Astrocyte (in vitro differentiated cells and primary cell): ENCODE results near the gene MKNK1. TPM values are rescaled to one million over a fixed set of nuclear protein-coding genes. Genes with fewer than 3 reads are reported as not detected.

Source experiments
- DNase-seq: peaks from one replicate; pipeline ENCODE4 v3.0.0-alpha.2; 2010; ENCODE audit warnings: low read depth
- FAIRE-seq: peaks from 2 replicates; lab custom pipeline; 2011; peaks lifted over from hg19 to GRCh38; lab: Jason Lieb, UNC
- H2AFZ ChIP-seq: 2 replicates; pipeline ENCODE4 v1.6.0; 2012; ENCODE audit warnings: low read depth, low read length, inconsistent platforms
- H3K27ac ChIP-seq: 2 replicates; pipeline ENCODE4 v1.5.1; 2011; ENCODE audit warnings: low read depth, low read length, inconsistent platforms
- H3K27me3 ChIP-seq: 2 replicates; pipeline ENCODE4 v1.6.0; 2011; ENCODE audit warnings: low read length, inconsistent platforms; ENCODE audit not compliant: insufficient read depth
- H3K36me3 ChIP-seq: 2 replicates; pipeline ENCODE4 v1.5.1; 2011; ENCODE audit warnings: low read length, inconsistent platforms; ENCODE audit not compliant: insufficient read depth
- H3K4me1 ChIP-seq: 2 replicates; pipeline ENCODE4 v1.5.1; 2011; ENCODE audit warnings: low read length, inconsistent platforms; ENCODE audit not compliant: insufficient read depth
- H3K4me2 ChIP-seq: 2 replicates; pipeline ENCODE4 v1.6.0; 2012; ENCODE audit warnings: low read length, inconsistent platforms
- H3K4me3 ChIP-seq: 2 replicates; pipeline ENCODE4 v1.5.1; 2011; ENCODE audit warnings: low read depth, mild to moderate bottlenecking, low read length, inconsistent platforms; ENCODE audit not compliant: insufficient read depth
- H3K79me2 ChIP-seq: 2 replicates; pipeline ENCODE4 v1.6.0; 2012; ENCODE audit warnings: mild to moderate bottlenecking, low read length, inconsistent platforms; ENCODE audit not compliant: insufficient read depth
- H3K9ac ChIP-seq: 2 replicates; pipeline ENCODE4 v1.6.0; 2012; ENCODE audit warnings: mild to moderate bottlenecking, low read length, inconsistent platforms
- H3K9me3 ChIP-seq: 2 replicates; pipeline ENCODE4 v1.5.1; 2012; ENCODE audit warnings: low read depth, mild to moderate bottlenecking, low read length, inconsistent platforms; ENCODE audit not compliant: insufficient read depth
- H4K20me1 ChIP-seq: 2 replicates; pipeline ENCODE4 v1.6.0; 2012; ENCODE audit warnings: low read length, inconsistent platforms; ENCODE audit not compliant: insufficient read depth
- H3K27ac Mint-ChIP-seq: one replicate; pipeline ENCODE4 v1.8.0; 2021; ENCODE audit warnings: mild to moderate bottlenecking, mixed read lengths; ENCODE audit not compliant: unreplicated experiment
- H3K27me3 Mint-ChIP-seq: one replicate; pipeline ENCODE4 v1.8.0; 2021; ENCODE audit warnings: low read depth, mixed read lengths; ENCODE audit not compliant: unreplicated experiment
- H3K36me3 Mint-ChIP-seq: one replicate; pipeline ENCODE4 v1.8.0; 2021; ENCODE audit warnings: low read depth, mixed read lengths; ENCODE audit not compliant: unreplicated experiment
- H3K4me1 Mint-ChIP-seq: one replicate; pipeline ENCODE4 v1.8.0; 2021; ENCODE audit warnings: low read depth, mixed read lengths; ENCODE audit not compliant: unreplicated experiment
- H3K4me3 Mint-ChIP-seq: one replicate; pipeline ENCODE4 v1.8.0; 2021; ENCODE audit warnings: mild to moderate bottlenecking, moderate library complexity, mixed read lengths; ENCODE audit not compliant: unreplicated experiment
- H3K9me3 Mint-ChIP-seq: one replicate; pipeline ENCODE4 v1.8.0; 2021; ENCODE audit warnings: mild to moderate bottlenecking, mixed read lengths; ENCODE audit not compliant: unreplicated experiment
- CTCF ChIP-seq: IDR thresholded peaks from 2 replicates; pipeline ENCODE4 v1.5.1; 2011; ENCODE audit warnings: low read depth, mild to moderate bottlenecking, inconsistent platforms, low read length, moderate library complexity; ENCODE audit not compliant: insufficient read depth
- EZH2 ChIP-seq: IDR thresholded peaks from 2 replicates; pipeline ENCODE4 v1.6.1; 2012; ENCODE audit warnings: mild to moderate bottlenecking, low read length, inconsistent platforms; ENCODE audit not compliant: insufficient read depth
- total RNA-seq: library from RNA; stranded (reverse); gene quantifications from 2 replicates; pipeline ENCODE4 v1.2.1, GENCODE V29; 2021

Gene MKNK1
- total RNA-seq, 1 donor from 2014 or later, result 26.9 TPM

GRCh38 chr1:46581681-46582455 is 22.2 kb downstream of the MKNK1 start:
- H3K9ac ChIP-seq, result no peak overlapping the region
- TF ChIP-seq EZH2 (no peak), CTCF (no peak)
- Mint-ChIP-seq H3K9me3 (no peaks in the 10 kb centered on the region), H3K27me3 (no peaks in the 10 kb centered on the region), H3K4me3 (no peak overlapping the region), H3K36me3 (peaks cover 40% of the 10 kb centered on the region), H3K27ac (no peak overlapping the region), H3K4me1 (peaks cover 8% of the 10 kb centered on the region)
- no peak overlapping the region for H3K4me3 ChIP-seq
- no peak overlapping the region for H3K4me2 ChIP-seq
- H3K9me3 ChIP-seq, result no peaks in the 10 kb centered on the region
- H4K20me1 ChIP-seq, result no peaks in the 10 kb centered on the region
- H3K27ac ChIP-seq, result no peak overlapping the region
- peaks cover 7% of the 10 kb centered on the region for H3K36me3 ChIP-seq
- H2AFZ ChIP-seq, result no peak overlapping the region
- no peaks in the 10 kb centered on the region for H3K79me2 ChIP-seq
- FAIRE-seq (no peak), DNase-seq (no peak)
- no peaks in the 10 kb centered on the region for H3K27me3 ChIP-seq
- H3K4me1 ChIP-seq, result no peaks in the 10 kb centered on the region

GRCh38 chr1:46580140-46580903 is 23.7 kb downstream of the MKNK1 start:
- Histone ChIP-seq H3K9me3 (no peaks in the 10 kb centered on the region), H3K4me2 (no peak overlapping the region), H3K27me3 (no peaks in the 10 kb centered on the region), H2AFZ (no peak overlapping the region), H3K4me1 (no peaks in the 10 kb centered on the region), H4K20me1 (no peaks in the 10 kb centered on the region), H3K79me2 (no peaks in the 10 kb centered on the region), H3K4me3 (no peak overlapping the region), H3K9ac (no peak overlapping the region), H3K36me3 (peaks cover 7% of the 10 kb centered on the region), H3K27ac (no peak overlapping the region)
- TF ChIP-seq EZH2 (no peak), CTCF (no peak)
- FAIRE-seq, result no peak
- Mint-ChIP-seq H3K9me3 (no peaks in the 10 kb centered on the region), H3K27me3 (no peaks in the 10 kb centered on the region), H3K27ac (no peak overlapping the region), H3K4me3 (peak overlapping the region; percentile 36), H3K36me3 (peaks cover 44% of the 10 kb centered on the region), H3K4me1 (peaks cover 8% of the 10 kb centered on the region)
- no peak for DNase-seq
